Activated CD8-positive, alpha-beta memory T cell treated with anti-CD3 and anti-CD28 coated beads, Interleukin-2, amount 50 U/mL, for 24 hours (primary cell): Measurements from ENCODE around the gene SORD.
"Not testable (repeated sequence)": the region's sequence is repeated elsewhere in the genome, so short reads cannot be mapped to it uniquely, and the experiment has no call there.

ENCODE experiments used
- DNase-seq: peaks from one replicate; pipeline ENCODE4 v3.0.0-alpha.2; 2020; ENCODE audit errors: extremely low read depth

SORD gene

GRCh38 chr15:45024649-45025048 lies 1.7 kb downstream of the SORD start:
- not testable (repeated sequence) for DNase-seq

- DNase-seq: not testable (repeated sequence)
Measured at GRCh38 chr15:45025627-45026026, 2.6 kb downstream of the SORD start.

- DNase-seq: no peak
Measured at GRCh38 chr15:45026651-45027190, 3.7 kb downstream of the SORD start.

- no peak for DNase-seq
Measured at GRCh38 chr15:45027220-45027619, 4.2 kb downstream of the SORD start.

- DNase-seq: no peak
Measured at GRCh38 chr15:45030743-45031142, 7.7 kb downstream of the SORD start.

GRCh38 chr15:45031522-45032028 lies 8.6 kb downstream of the SORD start:
- DNase-seq: not testable (repeated sequence)

GRCh38 chr15:45032501-45032900 lies 9.5 kb downstream of the SORD start:
- not testable (repeated sequence) for DNase-seq

- DNase-seq: not testable (repeated sequence)
Measured at GRCh38 chr15:45034087-45034486, 11.1 kb downstream of the SORD start.

GRCh38 chr15:45034600-45035375 lies 11.8 kb downstream of the SORD start:
- DNase-seq: not testable (repeated sequence)

- DNase-seq: peak; percentile 35
Measured at GRCh38 chr15:45036812-45037781, 14.1 kb downstream of the SORD start.

- no peak for DNase-seq
Measured at GRCh38 chr15:45037936-45038335, 14.9 kb downstream of the SORD start.

GRCh38 chr15:45040396-45040795 lies 17.4 kb downstream of the SORD start:
- DNase-seq: not testable (repeated sequence)

- not testable (repeated sequence) for DNase-seq
Measured at GRCh38 chr15:45041538-45041937, 18.5 kb downstream of the SORD start.

GRCh38 chr15:45042859-45043258 lies 19.9 kb downstream of the SORD start:
- DNase-seq: not testable (repeated sequence)

GRCh38 chr15:45044270-45044669 lies 21.3 kb downstream of the SORD start:
- DNase-seq: not testable (repeated sequence)

- not testable (repeated sequence) for DNase-seq
Measured at GRCh38 chr15:45048449-45048793, 25.4 kb downstream of the SORD start.

GRCh38 chr15:45048794-45049631 lies 26.0 kb downstream of the SORD start:
- DNase-seq: no peak

- DNase-seq: no peak
Measured at GRCh38 chr15:45050587-45050986, 27.6 kb downstream of the SORD start.

GRCh38 chr15:45052676-45053075 lies 29.7 kb downstream of the SORD start:
- DNase-seq: not testable (repeated sequence)

- DNase-seq: not testable (repeated sequence)
Measured at GRCh38 chr15:45058690-45059675, 36.0 kb downstream of the SORD start.
